HG02973 (cell line): ENCODE results near the gene F12.
A peak's percentile ranks its signal among the peaks of the same experiment; 100 is the strongest.
"Not testable (repeated sequence)": the region's sequence is repeated elsewhere in the genome, so short reads cannot be mapped to it uniquely, and the experiment has no call there.

Experiments used
- ATAC-seq: cut with Tn5 transposase; IDR thresholded peaks from one replicate; pipeline ENCODE4 v1.9.1; 2021; ENCODE audit warnings: moderate library complexity; ENCODE audit not compliant: unreplicated experiment

F12 gene

GRCh38 chr5:177432839-177433657 is 23.7 kb upstream of the F12 start:
- no peak for ATAC-seq

GRCh38 chr5:177432143-177432838 is 22.9 kb upstream of the F12 start:
- no peak for ATAC-seq

- ATAC-seq: peak; percentile 36
Measured at GRCh38 chr5:177431317-177432142, 22.2 kb upstream of the F12 start.

GRCh38 chr5:177430972-177431316 is 21.6 kb upstream of the F12 start:
- ATAC-seq: no peak

- ATAC-seq: no peak
Measured at GRCh38 chr5:177430140-177430951, 21.0 kb upstream of the F12 start.

GRCh38 chr5:177429248-177430040 is 20.1 kb upstream of the F12 start:
- no peak for ATAC-seq

- no peak for ATAC-seq
Measured at GRCh38 chr5:177428574-177429217, 19.3 kb upstream of the F12 start.

- ATAC-seq: no peak
Measured at GRCh38 chr5:177427919-177428573, 18.7 kb upstream of the F12 start.

GRCh38 chr5:177427211-177427822 is 18.0 kb upstream of the F12 start:
- no peak for ATAC-seq

- ATAC-seq: peak; percentile 10
Measured at GRCh38 chr5:177426566-177427210, 17.3 kb upstream of the F12 start, which contains the start of gene GRK6. Gene GRK6, plus strand, starts transcription at chr5:177426676. Its CDS starts 170 bp downstream, at chr5:177426846.

GRCh38 chr5:177425801-177426565 is 16.6 kb upstream of the F12 start:
- ATAC-seq: peak; percentile 69

GRCh38 chr5:177425196-177425800 is 15.9 kb upstream of the F12 start:
- no peak for ATAC-seq

- no peak for ATAC-seq
Measured at GRCh38 chr5:177423671-177424070, 14.3 kb upstream of the F12 start.

GRCh38 chr5:177421062-177421798 is 11.9 kb upstream of the F12 start:
- no peak for ATAC-seq

- not testable (repeated sequence) for ATAC-seq
Measured at GRCh38 chr5:177420472-177420871, 11.1 kb upstream of the F12 start.

GRCh38 chr5:177419046-177419445 is 9.7 kb upstream of the F12 start:
- ATAC-seq: no peak
